H1 (cell line): ENCODE data around the gene PPIG. TPM values are rescaled to one million over a fixed set of nuclear protein-coding genes. Genes with fewer than 3 reads are reported as not detected.

Source experiments
- CTCF ChIA-PET: fragments of 300-600 bp; sonication (Branson Sonifier 250); formaldehyde crosslinking; loops from one replicate; lab custom pipeline; 2021; ENCODE audit not compliant: partially characterized antibody; lab: Charles Lee
- POLR2A ChIA-PET: fragments of 300-600 bp; sonication (Branson Sonifier 250); formaldehyde crosslinking; loops from one replicate; lab custom pipeline; 2021; ENCODE audit warnings: inconsistent platforms; ENCODE audit not compliant: partially characterized antibody; lab: Charles Lee
- DNase-seq, 2 experiments: peaks; one replicate each; pipeline versions ENCODE4 v3.0.0 to v3.0.0-alpha.2; 2010 to 2022; ENCODE audit warnings: low spot score in 2 of 2, low read depth in 1 of 2, mixed read lengths in 1 of 2
- FAIRE-seq: peaks from 2 replicates; lab custom pipeline; 2011; peaks lifted over from hg19 to GRCh38; lab: Jason Lieb, UNC
- H2AFZ ChIP-seq: 2 replicates; pipeline ENCODE4 v1.8.1; 2012; ENCODE audit warnings: low read length, inconsistent platforms
- H2AK5ac ChIP-seq: 2 replicates; pipeline ENCODE4 v1.6.1; 2013; ENCODE audit warnings: low read depth, low read length
- H2BK120ac ChIP-seq: replicated peaks from 2 replicates; pipeline ENCODE3; 2013; ENCODE audit warnings: low read depth, low read length, inconsistent platforms
- H2BK12ac ChIP-seq: 2 replicates; pipeline ENCODE4 v1.6.1; 2013; ENCODE audit warnings: low read depth, low read length
- H2BK15ac ChIP-seq: 2 replicates; pipeline ENCODE4 v1.6.1; 2013; ENCODE audit warnings: low read length
- H2BK20ac ChIP-seq: 2 replicates; pipeline ENCODE4 v1.6.1; 2013; ENCODE audit warnings: low read length
- H2BK5ac ChIP-seq: 2 replicates; pipeline ENCODE4 v1.6.1; 2013; ENCODE audit warnings: low read depth, low read length
- H3K14ac ChIP-seq: 2 replicates; pipeline ENCODE4 v1.6.1; 2013; ENCODE audit warnings: inconsistent platforms; ENCODE audit not compliant: insufficient read length
- H3K18ac ChIP-seq: 2 replicates; pipeline ENCODE4 v1.6.1; 2013; ENCODE audit warnings: low read length; ENCODE audit errors: extremely low read depth
- H3K23ac ChIP-seq: 2 replicates; pipeline ENCODE4 v1.6.1; 2013; ENCODE audit warnings: inconsistent platforms; ENCODE audit not compliant: insufficient read length
- H3K23me2 ChIP-seq: 2 replicates; pipeline ENCODE4 v1.6.1; 2013; ENCODE audit warnings: low read depth, low read length
- H3K27ac ChIP-seq: 2 replicates; pipeline ENCODE4 v1.6.1; 2011; ENCODE audit warnings: low read depth, low read length, inconsistent platforms
- H3K27me3 ChIP-seq, 4 experiments: replicated peaks in 1 of 4; 1 replicate in 1 of 4; 2 replicates in 3 of 4; pipeline versions ENCODE4 v1.6.1 to v1.8.1; 2011 to 2013; ENCODE audit warnings: low read length in 3 of 4, mild to moderate bottlenecking in 3 of 4, inconsistent platforms in 2 of 4, mixed read lengths in 2 of 4, moderate library complexity in 1 of 4; ENCODE audit not compliant: control insufficient read depth in 3 of 4, insufficient read depth in 3 of 4; ENCODE audit errors: extremely low read depth in 1 of 4
- H3K36me3 ChIP-seq, 4 experiments: 2 replicates each; pipeline versions ENCODE4 v1.6.1 to v1.8.1; 2011 to 2013; ENCODE audit warnings: mild to moderate bottlenecking in 4 of 4, low read length in 3 of 4, moderate library complexity in 2 of 4, control low read depth in 1 of 4, inconsistent platforms in 1 of 4; ENCODE audit not compliant: insufficient read depth in 4 of 4, control insufficient read depth in 2 of 4
- H3K4ac ChIP-seq: replicated peaks from 2 replicates; pipeline ENCODE3; 2013; ENCODE audit warnings: low read length, low read depth, mixed read lengths, inconsistent platforms; ENCODE audit not compliant: insufficient read length
- H3K4me1 ChIP-seq, 4 experiments: replicated peaks in 1 of 4; 1 replicate in 1 of 4; 2 replicates in 3 of 4; pipeline versions ENCODE4 v1.6.1 to v1.8.1; 2011 to 2013; ENCODE audit warnings: low read length in 3 of 4, inconsistent platforms in 2 of 4, mixed read lengths in 1 of 4; ENCODE audit not compliant: insufficient read depth in 4 of 4, control insufficient read depth in 3 of 4
- H3K4me2 ChIP-seq, 2 experiments: 2 replicates each; pipeline versions ENCODE4 v1.6.1 to v1.8.1; 2011 to 2013; ENCODE audit warnings: low read depth in 2 of 2, low read length in 2 of 2, control low read depth in 1 of 2, inconsistent platforms in 1 of 2, mild to moderate bottlenecking in 1 of 2; ENCODE audit not compliant: insufficient read depth in 1 of 2
- H3K4me3 ChIP-seq, 4 experiments: fragments of 200-600, 300-600 bp in 1 of 4; sonication (generic), shearing (Covaris generic), sonication (Bioruptor Twin) in 1 of 4; 2 replicates each; pipeline versions ENCODE4 v1.5.1 to v1.8.1; 2011 to 2016; ENCODE audit warnings: low read length in 4 of 4, low read depth in 3 of 4, control low read depth in 2 of 4, inconsistent platforms in 2 of 4, mild to moderate bottlenecking in 2 of 4, mixed read lengths in 1 of 4, moderate library complexity in 1 of 4; ENCODE audit not compliant: insufficient read depth in 2 of 4; ENCODE audit errors: extremely low read depth in 1 of 4
- H3K56ac ChIP-seq: replicated peaks from 2 replicates; pipeline ENCODE3; 2013; ENCODE audit warnings: low read depth, mild to moderate bottlenecking, mixed read lengths, low read length, inconsistent platforms; ENCODE audit not compliant: insufficient read length
- H3K79me1 ChIP-seq: 2 replicates; pipeline ENCODE4 v1.6.1; 2013; ENCODE audit warnings: low read depth, low read length, control low read depth
- H3K79me2 ChIP-seq, 2 experiments: 2 replicates each; pipeline versions ENCODE4 v1.6.1 to v1.8.1; 2012 to 2013; ENCODE audit warnings: low read length in 2 of 2, mild to moderate bottlenecking in 2 of 2, inconsistent platforms in 1 of 2; ENCODE audit not compliant: insufficient read depth in 2 of 2, control insufficient read depth in 1 of 2
- H3K9ac ChIP-seq, 4 experiments: replicated peaks in 1 of 4; 1 replicate in 1 of 4; 2 replicates in 3 of 4; pipeline versions ENCODE4 v1.6.1 to v1.8.1; 2011 to 2013; ENCODE audit warnings: low read depth in 3 of 4, low read length in 3 of 4, control low read depth in 2 of 4, mild to moderate bottlenecking in 2 of 4, moderate library complexity in 2 of 4, inconsistent platforms in 1 of 4; ENCODE audit errors: extremely low read depth in 1 of 4
- H3K9me3 ChIP-seq, 2 experiments: 2 replicates each; pipeline versions ENCODE4 v1.6.1 to v1.8.1; 2012 to 2013; ENCODE audit warnings: mild to moderate bottlenecking in 2 of 2, moderate library complexity in 2 of 2, control low read depth in 1 of 2, inconsistent platforms in 1 of 2, low read depth in 1 of 2, low read length in 1 of 2, mixed read lengths in 1 of 2; ENCODE audit not compliant: insufficient read depth in 2 of 2
- H4K20me1 ChIP-seq, 2 experiments: replicated peaks in 1 of 2; 2 replicates each; pipeline versions ENCODE3 to v1.8.1; 2011 to 2013; ENCODE audit warnings: inconsistent platforms in 2 of 2, low read length in 2 of 2, mild to moderate bottlenecking in 1 of 2; ENCODE audit not compliant: insufficient read depth in 2 of 2, control insufficient read depth in 1 of 2
- H4K5ac ChIP-seq: 2 replicates; pipeline ENCODE4 v1.6.1; 2013; ENCODE audit warnings: low read length, low read depth, mixed read lengths, inconsistent platforms; ENCODE audit not compliant: insufficient read length
- H4K8ac ChIP-seq: 2 replicates; pipeline ENCODE4 v1.8.0; 2013; ENCODE audit warnings: mild to moderate bottlenecking, moderate library complexity, low read length, inconsistent platforms; ENCODE audit not compliant: insufficient read depth; ENCODE audit errors: extremely low read depth
- H4K91ac ChIP-seq: replicated peaks from 2 replicates; pipeline ENCODE3; 2013; ENCODE audit warnings: low read length, mixed read lengths, inconsistent platforms; ENCODE audit not compliant: insufficient read length
- CBX5 ChIP-seq: fragments of 300-800, 300-1000 bp; sonication (generic); IDR thresholded peaks from 2 replicates; pipeline ENCODE4 v1.7.1; 2016; ENCODE audit warnings: antibody characterized with exemption, low read length, low read depth
- HDAC2 ChIP-seq, 2 experiments: fragments of 300-600 bp in 1 of 2; sonication (generic) in 1 of 2; IDR thresholded peaks; 2 replicates each; pipeline ENCODE4 v1.6.1; 2011 to 2012; ENCODE audit warnings: low read depth in 2 of 2, low read length in 2 of 2, mild to moderate bottlenecking in 2 of 2, moderate library complexity in 2 of 2, borderline replicate concordance in 1 of 2, inconsistent platforms in 1 of 2
- MAFK ChIP-seq: IDR thresholded peaks from 2 replicates; pipeline ENCODE4 v1.6.1; 2012; ENCODE audit warnings: low read depth, mild to moderate bottlenecking, improper control_type of control experiment, low read length
- RAD21 ChIP-seq, 2 experiments: IDR thresholded peaks in 1 of 2; conservative IDR thresholded peaks in 1 of 2; 2 replicates each; pipeline ENCODE4 v1.6.1; 2011; ENCODE audit warnings: low read depth in 2 of 2, low read length in 2 of 2, improper control_type of control experiment in 1 of 2, inconsistent platforms in 1 of 2, mild to moderate bottlenecking in 1 of 2, moderate library complexity in 1 of 2
- TAF7 ChIP-seq: optimal IDR thresholded peaks from 2 replicates; pipeline ENCODE3; 2011; ENCODE audit warnings: low read depth, mild to moderate bottlenecking, inconsistent platforms, low read length, moderate library complexity, borderline replicate concordance
- YY1 ChIP-seq: IDR thresholded peaks from 2 replicates; pipeline ENCODE4 v1.6.1; 2011; ENCODE audit warnings: low read depth, mild to moderate bottlenecking, low read length
- WGBS, 2 experiments: shearing (Covaris generic) in 1 of 2; methylation state at CpG; one replicate each; pipeline versions ENCODE4 v1.1.6 to v1.1.7; 2013 to 2015; ENCODE audit warnings: low lambda C conversion rate in 2 of 2, mixed read lengths in 2 of 2, inconsistent platforms in 1 of 2, low coverage in 1 of 2, missing lambda C conversion rate in 1 of 2; ENCODE audit not compliant: insufficient replicate concordance in 2 of 2, insufficient coverage in 1 of 2, insufficient read length in 1 of 2; ENCODE audit errors: extremely low coverage in 1 of 2, missing lambda C conversion rate in 1 of 2; 5-methylcytosine and 5-hydroxymethylcytosine counted together
- polyA plus RNA-seq, 7 experiments: library from polyadenylated mRNA; depleted of rRNA in 3 of 7; stranded (reverse) in 5 of 7; unstranded in 2 of 7; fragments of >200 nt in 5 of 7; fragments of 200-250 nt in 2 of 7; gene quantifications; 1 replicate in 5 of 7; 2 replicates in 1 of 7; 4 replicates in 1 of 7; pipeline versions ENCODE4 v1.2.1 to v1.2.3, GENCODE V29; 2011 to 2013; ENCODE audit warnings: missing spikeins in 2 of 7, mixed read lengths in 2 of 7
- total RNA-seq: library from RNA; stranded (reverse); fragmentation: NEBNext Ultra II Directional; extraction: Animal tissue kit (Norgen Biotek cat#: 25700); gene quantifications from 2 replicates; pipeline ENCODE4 v1.2.1, GENCODE V29; 2021

Gene PPIG
- total and polyA plus RNA-seq, 2 of the 8 experiments (the other 6 are each of a cell fraction or from before 2014, with no cell fraction given) = 14.7 to 71.0 TPM

GRCh38 chr2:169672406-169672805 is 88.3 kb downstream of the PPIG start:
- TF ChIP-seq HDAC2 (IDR thresholded peaks at IDR 0.05; ENCODE audit: borderline replicate concordance in 1 of 2, low read depth in 2 of 2, low read length in 2 of 2) (no peak), YY1 (no peak), CBX5 (no peak), MAFK (no peak), RAD21 (IDR thresholded peaks at IDR 0.05 in 1 of 2, conservative IDR thresholded peaks at IDR 0.05 in 1 of 2; ENCODE audit: low read depth in 2 of 2, low read length in 2 of 2) (no peak), TAF7 (no peak)
- TF ChIP-seq, all 59 proteins: peak for 0
- WGBS, 2 experiments = 86% methylated on average over 6 of the region's 6 CpGs; no CpG with 5 or more reads in 1 of the 2 experiments
- Histone ChIP-seq H4K91ac (no peak overlapping the region), H3K27me3 (no peaks in the 10 kb centered on the region), H3K18ac (no peak overlapping the region), H3K23ac (no peak overlapping the region), H3K23me2 (no peaks in the 10 kb centered on the region; the same call in 1 of the 2 replicates), H2BK120ac (no peak overlapping the region), H3K9me3 (no peaks in the 10 kb centered on the region; a peak in 1 of 4 replicates), H3K27ac (no peak overlapping the region), H3K14ac (no peak overlapping the region), H4K20me1 (no peaks in the 10 kb centered on the region), H2BK5ac (no peak overlapping the region), H3K56ac (no peak overlapping the region), H2AFZ (no peak overlapping the region), H4K5ac (no peak overlapping the region), H3K4me1 (no peaks in the 10 kb centered on the region), H3K9ac (no peak overlapping the region), H3K4me2 (no peak overlapping the region), H3K79me1 (no peaks in the 10 kb centered on the region), H3K79me2 (no peaks in the 10 kb centered on the region), H4K8ac (no peak overlapping the region), H3K4ac (no peak overlapping the region), H3K36me3 (no peaks in the 10 kb centered on the region), H2BK20ac (no peak overlapping the region), H2BK15ac (no peak overlapping the region), H2AK5ac (no peak overlapping the region), H3K4me3 (no peak overlapping the region), H2BK12ac (no peak overlapping the region)
- DNase-seq (no peak), FAIRE-seq (no peak)
- POLR2A ChIA-PET = no interaction called here
- CTCF ChIA-PET = interaction anchor here (1.3 to 1.4 kb wide), 2 partner anchors 11 to 37 kb away, joined by 4 read pairs; no protein-coding TSS in a partner anchor
